WTC11 (cell line): Measurements from ENCODE around the gene SSNA1. TPM values are rescaled to one million over a fixed set of nuclear protein-coding genes. Genes with fewer than 3 reads are reported as not detected.

Experiments
- ATAC-seq: fragments of 200-7000 bp; cut with Tn5 transposase; 2 replicates; pipeline ENCODE4 v1.10.0; 2021; ENCODE audit warnings: mild to moderate bottlenecking, moderate library complexity
- CTCF ChIA-PET: fragments of 300-600 bp; sonication (Branson Sonifier 250); formaldehyde crosslinking; loops from one replicate; lab custom pipeline; 2021; ENCODE audit warnings: antibody characterized with exemption; lab: Charles Lee
- POLR2A ChIA-PET: fragments of 350-600 bp; sonication (Branson Sonifier 250); formaldehyde crosslinking; loops from one replicate; lab custom pipeline; 2021; ENCODE audit warnings: antibody characterized with exemption; lab: Charles Lee
- DNase-seq: peaks from one replicate; pipeline ENCODE4 v3.0.0; 2021; ENCODE audit warnings: low spot score
- H3K27ac Mint-ChIP-seq: 2 replicates; pipeline ENCODE4 v1.8.0; 2021; ENCODE audit warnings: mixed read lengths
- H3K27me3 Mint-ChIP-seq: 2 replicates; pipeline ENCODE4 v1.8.0; 2021; ENCODE audit warnings: low read depth, mild to moderate bottlenecking, moderate library complexity, mixed read lengths
- H3K36me3 Mint-ChIP-seq: 2 replicates; pipeline ENCODE4 v1.8.0; 2021; ENCODE audit warnings: mixed read lengths
- H3K4me1 Mint-ChIP-seq: 2 replicates; pipeline ENCODE4 v1.8.0; 2022; ENCODE audit warnings: mixed read lengths
- H3K4me3 Mint-ChIP-seq: 2 replicates; pipeline ENCODE4 v1.8.0; 2021; ENCODE audit warnings: mild to moderate bottlenecking, moderate library complexity, mixed read lengths
- H3K9me3 Mint-ChIP-seq: 2 replicates; pipeline ENCODE4 v1.8.0; 2021; ENCODE audit warnings: mixed read lengths
- ARID4B ChIP-seq: sonication (generic); formaldehyde crosslinking; IDR thresholded peaks from 2 replicates; pipeline ENCODE4 v1.8.0; 2023; ENCODE audit warnings: missing genetic modification reagents, mild to moderate bottlenecking, borderline replicate concordance
- ATF1 ChIP-seq: sonication (generic); formaldehyde crosslinking; IDR thresholded peaks from 2 replicates; pipeline ENCODE4 v1.8.1; 2023; ENCODE audit warnings: mild to moderate bottlenecking, moderate library complexity, missing genetic modification reagents
- CREB1 ChIP-seq: sonication (generic); formaldehyde crosslinking; IDR thresholded peaks from 2 replicates; pipeline ENCODE4 v1.8.0; 2023; ENCODE audit warnings: mild to moderate bottlenecking, missing genetic modification reagents
- CREM ChIP-seq: sonication (generic); formaldehyde crosslinking; IDR thresholded peaks from 2 replicates; pipeline ENCODE4 v1.8.1; 2022; ENCODE audit warnings: mild to moderate bottlenecking, missing genetic modification reagents, moderate library complexity
- E2F4 ChIP-seq: sonication (generic); formaldehyde crosslinking; IDR thresholded peaks from 2 replicates; pipeline ENCODE4 v1.8.1; 2022; ENCODE audit warnings: low read depth, mild to moderate bottlenecking, moderate library complexity, missing genetic modification reagents, borderline replicate concordance
- E2F5 ChIP-seq: sonication (generic); formaldehyde crosslinking; IDR thresholded peaks from 2 replicates; pipeline ENCODE4 v1.8.1; 2022; ENCODE audit warnings: mild to moderate bottlenecking, moderate library complexity, missing genetic modification reagents
- ELF4 ChIP-seq: sonication (generic); formaldehyde crosslinking; IDR thresholded peaks from 2 replicates; pipeline ENCODE4 v1.8.1; 2022; ENCODE audit warnings: low read depth, mild to moderate bottlenecking, moderate library complexity, missing genetic modification reagents
- ETV6 ChIP-seq: sonication (generic); formaldehyde crosslinking; IDR thresholded peaks from 2 replicates; pipeline ENCODE4 v1.8.1; 2022; ENCODE audit warnings: mild to moderate bottlenecking, missing genetic modification reagents
- FOXK1 ChIP-seq: sonication (generic); formaldehyde crosslinking; IDR thresholded peaks from 2 replicates; pipeline ENCODE4 v1.8.0; 2022; ENCODE audit warnings: mild to moderate bottlenecking, moderate library complexity, missing genetic modification reagents
- FOXP1 ChIP-seq: sonication (generic); formaldehyde crosslinking; IDR thresholded peaks from 2 replicates; pipeline ENCODE4 v1.8.0; 2022; ENCODE audit warnings: missing genetic modification reagents, mild to moderate bottlenecking, moderate library complexity, borderline replicate concordance
- FOXP4 ChIP-seq: sonication (generic); formaldehyde crosslinking; IDR thresholded peaks from 2 replicates; pipeline ENCODE4 v1.8.0; 2022; ENCODE audit warnings: mild to moderate bottlenecking, missing genetic modification reagents
- HMGXB4 ChIP-seq: sonication (generic); formaldehyde crosslinking; IDR thresholded peaks from 2 replicates; pipeline ENCODE4 v1.8.1; 2023; ENCODE audit warnings: mild to moderate bottlenecking, moderate library complexity, missing genetic modification reagents
- IRF1 ChIP-seq: sonication (generic); formaldehyde crosslinking; IDR thresholded peaks from 2 replicates; pipeline ENCODE4 v1.8.0; 2023; ENCODE audit warnings: missing genetic modification reagents
- MAX ChIP-seq: sonication (generic); formaldehyde crosslinking; IDR thresholded peaks from 2 replicates; pipeline ENCODE4 v1.8.0; 2022; ENCODE audit warnings: mild to moderate bottlenecking, missing genetic modification reagents
- MYBL2 ChIP-seq: sonication (generic); formaldehyde crosslinking; IDR thresholded peaks from 2 replicates; pipeline ENCODE4 v1.8.1; 2023; ENCODE audit warnings: mild to moderate bottlenecking, moderate library complexity, missing genetic modification reagents
- NR2C2 ChIP-seq: sonication (generic); formaldehyde crosslinking; IDR thresholded peaks from 2 replicates; pipeline ENCODE4 v1.8.0; 2022; ENCODE audit warnings: mild to moderate bottlenecking, missing genetic modification reagents
- STAT6 ChIP-seq: sonication (generic); formaldehyde crosslinking; conservative IDR thresholded peaks from 2 replicates; pipeline ENCODE4 v1.8.1; 2023; ENCODE audit warnings: mild to moderate bottlenecking, low read depth, missing genetic modification reagents, moderate library complexity
- TEAD1 ChIP-seq: sonication (generic); formaldehyde crosslinking; IDR thresholded peaks from 2 replicates; pipeline ENCODE4 v1.8.0; 2022; ENCODE audit warnings: mild to moderate bottlenecking, missing genetic modification reagents
- USF1 ChIP-seq: sonication (generic); formaldehyde crosslinking; IDR thresholded peaks from 2 replicates; pipeline ENCODE4 v1.8.0; 2022; ENCODE audit warnings: mild to moderate bottlenecking, missing genetic modification reagents
- total RNA-seq: library from RNA; stranded (reverse); gene quantifications from 3 replicates; pipeline ENCODE4 v1.2.3, GENCODE V29; 2021

SSNA1 gene
- total RNA-seq, 1 experiment from 2014 or later: 102 TPM

- peak; percentile 2; the same call in 1 of the 2 replicates for ATAC-seq
- H3K9me3 Mint-ChIP-seq: no peaks in the 10 kb centered on the region
- peak within 1 kb of the TSS; percentile 97 for H3K4me3 Mint-ChIP-seq
- peaks cover 24% of the 10 kb centered on the region for H3K36me3 Mint-ChIP-seq
- peak; percentile 95 for DNase-seq
- no peaks in the 10 kb centered on the region for H3K27me3 Mint-ChIP-seq
- H3K27ac Mint-ChIP-seq: peak within 1 kb of the TSS; percentile 82
- POLR2A ChIA-PET: interaction anchor here (1.4 kb wide), 1 partner anchor 17 kb away, joined by 4 read pairs; the partner anchor contains the start of gene SSNA1
- CTCF ChIA-PET: interaction anchor here (0.9 to 1.8 kb wide), 4 partner anchors 15 to 32 kb away, joined by 3 to 6 read pairs (median 4); partner anchors contain the start of gene SSNA1
- peaks cover 31% of the 10 kb centered on the region for H3K4me1 Mint-ChIP-seq
- TF ChIP-seq FOXP1 (CRISPR knock-in tag) (peak; percentile 79), IRF1 (CRISPR knock-in tag) (no peak), MYBL2 (peak; percentile 77; the same call in 1 of the 2 replicates), MAX (CRISPR knock-in tag) (peak; percentile 70), ATF1 (CRISPR knock-in tag) (peak; percentile 75; the same call in 1 of the 2 replicates), FOXK1 (peak; percentile 96), USF1 (0 out of 2 replicates have a peak, but pooled peaks have one; percentile 27), TEAD1 (CRISPR knock-in tag) (peak; percentile 73; the same call in 1 of the 2 replicates), CREB1 (CRISPR knock-in tag) (no peak; the same call in 1 of the 2 replicates), FOXP4 (CRISPR knock-in tag) (peak; percentile 16), CREM (CRISPR knock-in tag) (peak; percentile 99), ELF4 (CRISPR knock-in tag) (no peak), E2F4 (CRISPR knock-in tag) (peak; percentile 72), STAT6 (CRISPR knock-in tag) (no peak), E2F5 (CRISPR knock-in tag) (peak; percentile 95), NR2C2 (CRISPR knock-in tag) (0 out of 2 replicates have a peak, but pooled peaks have one; percentile 8), ARID4B (CRISPR knock-in tag) (peak; percentile 82; the same call in 1 of the 2 replicates), HMGXB4 (CRISPR knock-in tag) (peak; percentile 64; the same call in 1 of the 2 replicates), ETV6 (CRISPR knock-in tag) (no peak)
Measured at GRCh38 chr9:137205126-137206069, 16.9 kb downstream of the SSNA1 start, which contains the start of the genes NDOR1 and TMEM203. NDOR1 (plus strand) TSS chr9:137205700; CDS start chr9:137205778, 78 bp downstream. TMEM203 (minus strand) TSS chr9:137205648; CDS start chr9:137205414, 234 bp downstream.
